DOHH2 (cell line): ENCODE measurements around the gene SELPLG.

Experiments
- CTCF ChIP-seq: fragments of 200-600 bp; sonication (generic); IDR thresholded peaks from one replicate; pipeline ENCODE4 v1.5.1; 2014; ENCODE audit warnings: antibody characterized with exemption, mild to moderate bottlenecking, low read depth, low read length; ENCODE audit not compliant: poor library complexity, severe bottlenecking
- EZH2phosphoT487 ChIP-seq: fragments of 200-600 bp; sonication (generic); IDR thresholded peaks from 2 replicates; pipeline ENCODE4 v1.6.1; 2017; ENCODE audit warnings: borderline replicate concordance, mild to moderate bottlenecking, antibody characterized with exemption, low read length, moderate library complexity, mixed read lengths

- TF ChIP-seq CTCF (no peak), EZH2phosphoT487 (no peak)
These were observed 6.4 kb downstream of the SELPLG start for GRCh38 chr12:108627134-108627920.
